ENCODE measurements around the gene TGFBI. TPM values are rescaled to one million over a fixed set of nuclear protein-coding genes. Genes with fewer than 3 reads are reported as not detected.

TGFBI gene
- total and polyA plus RNA-seq, 9 of the 15 experiments (the other 6 are each of a cell fraction or from before 2014, with no cell fraction given) = 0.05 to 0.62 (median 0.08) TPM; not detected in 6

DNA sequence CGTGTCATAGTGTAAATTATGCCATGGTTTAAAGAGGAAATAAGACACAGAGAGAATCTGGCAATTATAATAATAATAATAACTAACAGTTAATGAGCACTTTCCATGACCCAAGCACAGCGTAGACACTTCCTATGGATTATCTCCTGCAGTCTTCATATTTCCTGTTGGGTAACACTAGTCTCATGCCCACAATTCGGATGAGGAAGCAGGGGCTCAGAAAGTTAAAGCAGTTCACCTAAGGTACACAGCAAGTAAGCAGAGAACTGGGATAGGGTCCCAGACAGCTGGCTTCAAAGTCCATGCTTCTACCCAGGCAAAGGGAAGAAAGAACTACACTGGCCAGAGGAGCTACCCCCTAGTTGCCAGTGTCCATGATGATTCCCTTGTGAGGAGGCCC is 27.9 kb upstream of the TGFBI start:
- no TSS peak for BruUV-seq (replicated peaks)
- H3K79me2 ChIP-seq (ENCODE audit: control insufficient read depth, insufficient read depth, low read length) = no peaks in the 10 kb centered on the region
- H4K20me1 ChIP-seq (replicated peaks; ENCODE audit: control insufficient read depth, insufficient read depth, low read length) = no peaks in the 10 kb centered on the region
- no peak overlapping the region for H2AFZ ChIP-seq (ENCODE audit: low read depth, low read length)
- no peaks in the 10 kb centered on the region for H3K36me3 ChIP-seq (ENCODE audit: control insufficient read depth, insufficient read depth, low read length)
- no peak overlapping the region for H3K4me3 ChIP-seq
- no peak overlapping the region for H3K27ac ChIP-seq (ENCODE audit: extremely low read depth, low read depth, low read length)
- no peak for FAIRE-seq
- intact Hi-C loops (cut with micrococcal nuclease) = no loop called here
- no peak for DNase-seq (ENCODE audit: extremely low read depth in 1 of 4, low spot score in 3 of 4)
- no peak overlapping the region for H3K4me2 ChIP-seq (ENCODE audit: insufficient read depth, low read length)
- no peak overlapping the region for H3K9ac ChIP-seq (ENCODE audit: insufficient read depth in 1 of 2, low read depth in 2 of 2, low read length in 2 of 2)
- no peak for ATAC-seq
- in situ Hi-C loops (cut with MboI) = no loop called here
- peaks cover 14 to 45% of the 10 kb centered on the region in 2 experiments; a peak in 4 of 5 replicates for H3K27me3 ChIP-seq (ENCODE audit: control insufficient read depth in 2 of 2, insufficient read depth in 2 of 2, low read length in 2 of 2)
- peaks cover 4% of the 10 kb centered on the region for H3K9me1 ChIP-seq (ENCODE audit: control insufficient read depth, insufficient read depth, low read length)
- H3K9me3 ChIP-seq (replicated peaks; ENCODE audit: control insufficient read depth, insufficient read depth, low read depth, low read length) = no peaks in the 10 kb centered on the region
- POLR2A ChIA-PET = no interaction called here
- 3% methylated on average over 3 of the region's 3 CpGs for WGBS (ENCODE audit: insufficient coverage, low coverage, missing lambda C conversion rate)
- H3K4me1 ChIP-seq (replicated peaks in 1 of 2; ENCODE audit: control insufficient read depth in 2 of 2, insufficient read depth in 2 of 2, low read length in 2 of 2) = no peaks in the 10 kb centered on the region
- CTCF ChIA-PET (ENCODE audit: low intra/inter-chr PET ratio) = no interaction called here
- TF ChIP-seq MIER1 (IDR thresholded peaks at IDR 0.05; ENCODE audit: low read depth) (no peak), ZNF165 (CRISPR knock-in tag; IDR thresholded peaks at IDR 0.05; ENCODE audit: borderline replicate concordance) (no peak), YBX1 (IDR thresholded peaks at IDR 0.05) (no peak), SMAD3 (CRISPR knock-in tag; conservative IDR thresholded peaks at IDR 0.05) (no peak), ESRRB (CRISPR knock-in tag; IDR thresholded peaks at IDR 0.05; ENCODE audit: borderline replicate concordance) (no peak), KHSRP (IDR thresholded peaks at IDR 0.05) (no peak), NEUROD1 (IDR thresholded peaks at IDR 0.05; ENCODE audit: borderline replicate concordance, low read depth, low read length, partially characterized antibody) (no peak), OTX1 (CRISPR knock-in tag; IDR thresholded peaks at IDR 0.05) (no peak), ZNF354B (CRISPR knock-in tag; IDR thresholded peaks at IDR 0.05) (no peak), HDAC6 (IDR thresholded peaks at IDR 0.05; ENCODE audit: low read depth, low read length) (no peak)
- TF ChIP-seq, protein P1, sequence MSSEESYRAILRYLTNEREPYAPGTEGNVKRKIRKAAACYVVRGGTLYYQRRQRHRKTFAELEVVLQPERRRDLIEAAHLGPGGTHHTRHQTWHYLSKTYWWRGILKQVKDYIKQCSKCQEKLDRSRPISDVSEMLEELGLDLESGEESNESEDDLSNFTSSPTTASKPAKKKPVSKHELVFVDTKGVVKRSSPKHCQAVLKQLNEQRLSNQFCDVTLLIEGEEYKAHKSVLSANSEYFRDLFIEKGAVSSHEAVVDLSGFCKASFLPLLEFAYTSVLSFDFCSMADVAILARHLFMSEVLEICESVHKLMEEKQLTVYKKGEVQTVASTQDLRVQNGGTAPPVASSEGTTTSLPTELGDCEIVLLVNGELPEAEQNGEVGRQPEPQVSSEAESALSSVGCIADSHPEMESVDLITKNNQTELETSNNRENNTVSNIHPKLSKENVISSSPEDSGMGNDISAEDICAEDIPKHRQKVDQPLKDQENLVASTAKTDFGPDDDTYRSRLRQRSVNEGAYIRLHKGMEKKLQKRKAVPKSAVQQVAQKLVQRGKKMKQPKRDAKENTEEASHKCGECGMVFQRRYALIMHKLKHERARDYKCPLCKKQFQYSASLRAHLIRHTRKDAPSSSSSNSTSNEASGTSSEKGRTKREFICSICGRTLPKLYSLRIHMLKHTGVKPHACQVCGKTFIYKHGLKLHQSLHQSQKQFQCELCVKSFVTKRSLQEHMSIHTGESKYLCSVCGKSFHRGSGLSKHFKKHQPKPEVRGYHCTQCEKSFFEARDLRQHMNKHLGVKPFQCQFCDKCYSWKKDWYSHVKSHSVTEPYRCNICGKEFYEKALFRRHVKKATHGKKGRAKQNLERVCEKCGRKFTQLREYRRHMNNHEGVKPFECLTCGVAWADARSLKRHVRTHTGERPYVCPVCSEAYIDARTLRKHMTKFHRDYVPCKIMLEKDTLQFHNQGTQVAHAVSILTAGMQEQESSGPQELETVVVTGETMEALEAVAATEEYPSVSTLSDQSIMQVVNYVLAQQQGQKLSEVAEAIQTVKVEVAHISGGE (CRISPR knock-in tag; IDR thresholded peaks at IDR 0.05) = no peak
- TF ChIP-seq, protein P2, sequence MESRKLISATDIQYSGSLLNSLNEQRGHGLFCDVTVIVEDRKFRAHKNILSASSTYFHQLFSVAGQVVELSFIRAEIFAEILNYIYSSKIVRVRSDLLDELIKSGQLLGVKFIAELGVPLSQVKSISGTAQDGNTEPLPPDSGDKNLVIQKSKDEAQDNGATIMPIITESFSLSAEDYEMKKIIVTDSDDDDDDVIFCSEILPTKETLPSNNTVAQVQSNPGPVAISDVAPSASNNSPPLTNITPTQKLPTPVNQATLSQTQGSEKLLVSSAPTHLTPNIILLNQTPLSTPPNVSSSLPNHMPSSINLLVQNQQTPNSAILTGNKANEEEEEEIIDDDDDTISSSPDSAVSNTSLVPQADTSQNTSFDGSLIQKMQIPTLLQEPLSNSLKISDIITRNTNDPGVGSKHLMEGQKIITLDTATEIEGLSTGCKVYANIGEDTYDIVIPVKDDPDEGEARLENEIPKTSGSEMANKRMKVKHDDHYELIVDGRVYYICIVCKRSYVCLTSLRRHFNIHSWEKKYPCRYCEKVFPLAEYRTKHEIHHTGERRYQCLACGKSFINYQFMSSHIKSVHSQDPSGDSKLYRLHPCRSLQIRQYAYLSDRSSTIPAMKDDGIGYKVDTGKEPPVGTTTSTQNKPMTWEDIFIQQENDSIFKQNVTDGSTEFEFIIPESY (CRISPR knock-in tag; IDR thresholded peaks at IDR 0.05) = no peak
